HCT116 (cell line): ENCODE data around the gene SYNC. TPM values are rescaled to one million over a fixed set of nuclear protein-coding genes. Genes with fewer than 3 reads are reported as not detected.

ENCODE experiments used
- ATAC-seq: fragments of 200-7000 bp; cut with Tn5 transposase; 2 replicates; pipeline ENCODE4 v1.9.1; 2020; ENCODE audit warnings: mild to moderate bottlenecking, moderate library complexity
- BruUV-seq: library from RNA; stranded (reverse); fragments of 400-500 nt; replicated peaks from 2 replicates; lab custom pipeline; 2021; lab: Mats Ljungman, UMichigan
- CTCF ChIA-PET: fragments of 300-600 bp; sonication (Branson Sonifier 250); formaldehyde crosslinking; loops from one replicate; lab custom pipeline; 2021; ENCODE audit warnings: antibody characterized with exemption; lab: Charles Lee
- POLR2A ChIA-PET: fragments of 300-600, 350-600 bp; sonication (Branson Sonifier 250); formaldehyde crosslinking; loops from one replicate; lab custom pipeline; 2021; ENCODE audit warnings: antibody characterized with exemption; lab: Charles Lee
- RAD21 ChIA-PET, 2 experiments: fragments of 300-600 bp; sonication (Branson Sonifier 250); formaldehyde crosslinking; loops; one replicate each; lab custom pipeline; 2023; ENCODE audit warnings: low total read pairs in 2 of 2; ENCODE audit not compliant: uncharacterized antibody in 2 of 2, unreplicated experiment in 2 of 2, low non-redundant PET in 1 of 2; lab: Charles Lee
- DNase-seq: peaks from one replicate; pipeline ENCODE4 v3.0.0-alpha.2; 2010; ENCODE audit warnings: low read depth, low spot score
- H2AFZ ChIP-seq: fragments of 200-600 bp; shearing (Covaris generic), sonication (generic); 2 replicates; pipeline ENCODE4 v1.6.1; 2017; ENCODE audit warnings: low read depth, mixed run types, mixed read lengths, antibody characterized with exemption, low read length; ENCODE audit not compliant: poor library complexity, severe bottlenecking
- H3K27ac ChIP-seq: 2 replicates; pipeline ENCODE4 v1.5.1; 2012; ENCODE audit warnings: low read depth, low read length
- H3K27me3 ChIP-seq: fragments of 200-600 bp; sonication (generic); 2 replicates; pipeline ENCODE4 v1.6.1; 2016; ENCODE audit warnings: mixed run types, low read length, mixed read lengths; ENCODE audit not compliant: insufficient read depth
- H3K36me3 ChIP-seq, 2 experiments: fragments of 200-500 bp in 1 of 2; fragments of 200-600 bp in 1 of 2; sonication (Bioruptor generic) in 1 of 2; sonication (generic) in 1 of 2; 2 replicates each; pipeline versions ENCODE4 v1.5.1 to v1.6.1; 2014 to 2016; ENCODE audit warnings: low read length in 2 of 2, inconsistent platforms in 1 of 2, mixed read lengths in 1 of 2, mixed run types in 1 of 2; ENCODE audit not compliant: insufficient read depth in 2 of 2, control insufficient read depth in 1 of 2
- H3K4me1 ChIP-seq, 2 experiments: fragments of 200-600 bp in 1 of 2; sonication (generic) in 1 of 2; 2 replicates each; pipeline versions ENCODE4 v1.5.1 to v1.6.1; 2012 to 2017; ENCODE audit warnings: low read length in 2 of 2, inconsistent platforms in 1 of 2, mild to moderate bottlenecking in 1 of 2, mixed read lengths in 1 of 2, mixed run types in 1 of 2, moderate library complexity in 1 of 2; ENCODE audit not compliant: insufficient read depth in 2 of 2, control insufficient read depth in 1 of 2
- H3K4me2 ChIP-seq: fragments of 200-600 bp; sonication (generic); 2 replicates; pipeline ENCODE4 v1.6.1; 2017; ENCODE audit warnings: mixed run types, low read length, mixed read lengths
- H3K4me3 ChIP-seq, 2 experiments: fragments of 200-600 bp in 1 of 2; sonication (generic) in 1 of 2; replicated peaks in 1 of 2; 2 replicates each; pipeline ENCODE4 v1.5.1; 2011 to 2016; ENCODE audit warnings: low read length in 2 of 2, control low read depth in 1 of 2, low read depth in 1 of 2, mild to moderate bottlenecking in 1 of 2, mixed read lengths in 1 of 2, mixed run types in 1 of 2
- H3K79me2 ChIP-seq: fragments of 200-600 bp; sonication (generic); 2 replicates; pipeline ENCODE4 v1.6.1; 2017; ENCODE audit warnings: mild to moderate bottlenecking, mixed run types, low read length, moderate library complexity, mixed read lengths; ENCODE audit not compliant: insufficient read depth
- H3K9ac ChIP-seq: fragments of 200-600 bp; sonication (generic); 2 replicates; pipeline ENCODE4 v1.6.1; 2016; ENCODE audit warnings: low read length, mixed read lengths
- H3K9me2 ChIP-seq: fragments of 200-600 bp; sonication (generic), shearing (Covaris generic); 2 replicates; pipeline ENCODE4 v1.6.1; 2017; ENCODE audit warnings: mixed run types, mild to moderate bottlenecking, moderate library complexity; ENCODE audit not compliant: insufficient read depth
- H3K9me3 ChIP-seq, 2 experiments: fragments of 200-500 bp in 1 of 2; fragments of 200-600 bp in 1 of 2; sonication (Bioruptor generic) in 1 of 2; sonication (generic) in 1 of 2; 2 replicates each; pipeline ENCODE4 v1.6.1; 2014 to 2017; ENCODE audit warnings: low read length in 2 of 2, mixed read lengths in 2 of 2, inconsistent platforms in 1 of 2, low read depth in 1 of 2, mild to moderate bottlenecking in 1 of 2, mixed run types in 1 of 2, moderate library complexity in 1 of 2; ENCODE audit not compliant: control insufficient read depth in 1 of 2, insufficient read depth in 1 of 2
- H4K20me1 ChIP-seq: fragments of 200-600 bp; sonication (generic), shearing (Covaris generic); 2 replicates; pipeline ENCODE4 v1.6.1; 2017; ENCODE audit warnings: mixed run types, mild to moderate bottlenecking, moderate library complexity; ENCODE audit not compliant: insufficient read depth
- CBX3 ChIP-seq: IDR thresholded peaks from 2 replicates; pipeline ENCODE4 v1.6.1; 2012; ENCODE audit warnings: low read depth
- CEBPB ChIP-seq: IDR thresholded peaks from 2 replicates; pipeline ENCODE4 v1.6.1; 2012; ENCODE audit warnings: low read depth
- ELF1 ChIP-seq: IDR thresholded peaks from 2 replicates; pipeline ENCODE4 v1.6.1; 2012; ENCODE audit warnings: low read depth, borderline replicate concordance
- EZH2 ChIP-seq: fragments of 200-600 bp; sonication (generic); IDR thresholded peaks from 2 replicates; pipeline ENCODE4 v1.6.1; 2017; ENCODE audit warnings: antibody characterized with exemption, mixed run types
- JUND ChIP-seq: IDR thresholded peaks from 2 replicates; pipeline ENCODE4 v1.6.1; 2012
- POLR2A ChIP-seq: IDR thresholded peaks from 2 replicates; pipeline ENCODE4 v1.7.0; 2011; ENCODE audit warnings: borderline replicate concordance; ENCODE audit not compliant: insufficient read depth, insufficient read length; ENCODE audit errors: extremely low read depth
- POLR2AphosphoS5 ChIP-seq: IDR thresholded peaks from 2 replicates; pipeline ENCODE4 v1.6.1; 2011; ENCODE audit warnings: mild to moderate bottlenecking, low read depth, low read length, moderate library complexity
- SIN3A ChIP-seq: IDR thresholded peaks from 2 replicates; pipeline ENCODE4 v1.6.1; 2012; ENCODE audit warnings: low read depth
- SP1 ChIP-seq: IDR thresholded peaks from 2 replicates; pipeline ENCODE4 v1.6.1; 2012; ENCODE audit warnings: low read depth
- SRF ChIP-seq: IDR thresholded peaks from 2 replicates; pipeline ENCODE4 v1.6.1; 2012; ENCODE audit warnings: low read depth
- ZFX ChIP-seq: fragments of 450-650 bp; IDR thresholded peaks from 2 replicates; pipeline ENCODE4 v1.6.1; 2017
- intact Hi-C: fragments of 100-400 bp; cut with micrococcal nuclease; formaldehyde crosslinking; loops from 2 replicates; pipeline ENCODE4 v1.10.0; 2022
- total RNA-seq: library from RNA; stranded (reverse); gene quantifications from one replicate; pipeline ENCODE4 v1.2.1, GENCODE V29; 2021; ENCODE audit not compliant: unreplicated experiment
- TF ChIP-seq, protein P1 (sequence below): IDR thresholded peaks from 2 replicates; pipeline ENCODE4 v1.6.1; 2012
- TF ChIP-seq, protein P2 (sequence below): IDR thresholded peaks from 2 replicates; pipeline ENCODE4 v1.6.1; 2012
- TF ChIP-seq, protein P3 (sequence below), 3 experiments: fragments of 200-600 bp in 1 of 3; sonication (generic) in 1 of 3; IDR thresholded peaks in 2 of 3; conservative IDR thresholded peaks in 1 of 3; 2 replicates each; pipeline ENCODE4 v1.5.1; 2012 to 2017; ENCODE audit warnings: low read depth in 2 of 3, low read length in 2 of 3, antibody characterized with exemption in 1 of 3, borderline replicate concordance in 1 of 3, control low read depth in 1 of 3, mild to moderate bottlenecking in 1 of 3, mixed read lengths in 1 of 3, mixed run types in 1 of 3, moderate library complexity in 1 of 3; ENCODE audit not compliant: insufficient read depth in 1 of 3

Gene SYNC
- total RNA-seq, 1 experiment from 2014 or later, result 1.3 TPM

DNA sequence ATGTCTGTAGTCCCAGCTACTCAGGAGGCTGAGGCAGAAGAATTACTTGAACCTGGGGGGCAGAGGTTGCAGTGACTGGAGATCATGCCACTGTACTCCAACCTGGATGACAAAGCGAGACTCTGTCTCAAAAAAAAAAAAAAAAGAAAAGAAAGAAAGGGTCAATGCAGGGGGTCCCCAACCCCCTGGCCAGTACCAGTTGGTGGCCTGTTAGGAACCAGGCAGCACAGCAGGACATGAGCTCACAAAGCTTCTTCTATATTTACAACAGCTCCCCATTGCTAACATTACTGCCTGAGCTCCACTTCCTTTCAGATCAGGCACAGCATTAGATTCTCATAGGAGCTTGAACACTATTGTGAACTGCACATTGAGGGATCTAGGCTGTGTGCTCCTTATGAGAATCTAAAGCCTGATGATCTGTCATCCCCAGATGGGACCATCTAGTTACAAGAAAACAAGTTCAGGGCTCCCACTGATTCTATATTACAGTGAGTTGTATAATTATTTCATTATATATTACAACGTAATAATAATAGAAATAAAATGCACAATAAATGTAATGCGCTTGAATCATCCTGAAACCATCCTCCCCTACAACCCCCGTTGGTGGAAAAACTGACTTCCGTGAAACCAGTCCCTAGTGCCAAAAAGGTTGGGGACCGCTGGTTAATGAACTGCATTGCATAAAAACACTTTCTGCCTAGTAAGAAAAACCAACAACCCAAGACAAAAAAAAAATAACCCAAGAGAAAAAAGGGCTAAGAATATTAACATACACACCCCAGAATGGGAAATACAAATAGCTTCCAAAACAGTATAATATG is 55.0 kb downstream of the SYNC start:
- ChIA-PET POLR2A (interaction anchor here (0.7 kb wide), 1 partner anchor 18 kb away, joined by 4 read pairs; no protein-coding TSS in a partner anchor), RAD21 (no interaction called here), CTCF (interaction anchor here (1.1 kb wide), 1 partner anchor 15 kb away, joined by 3 read pairs; no protein-coding TSS in a partner anchor)
- BruUV-seq, result no TSS peak
- Histone ChIP-seq H2AFZ (no peak overlapping the region), H3K9me3 (no peaks in the 10 kb centered on the region), H3K36me3 (peaks cover 4 to 5% of the 10 kb centered on the region in 2 experiments; a peak in 1 of 4 replicates), H3K4me1 (peaks cover 9 to 17% of the 10 kb centered on the region in 2 experiments; a peak in 3 of 4 replicates), H3K4me3 (no peak overlapping the region), H3K27me3 (no peaks in the 10 kb centered on the region), H3K79me2 (peaks cover 91% of the 10 kb centered on the region), H3K4me2 (no peak overlapping the region), H4K20me1 (0 out of 2 replicates have a peak, but pooled peaks cover 3% of the 10 kb centered on the region), H3K9ac (no peak overlapping the region), H3K27ac (no peak overlapping the region), H3K9me2 (no peaks in the 10 kb centered on the region)
- intact Hi-C loops, result no loop called here
- ATAC-seq, result no peak
- DNase-seq, result no peak
- no peak for TF ChIP-seq CBX3

DNA sequence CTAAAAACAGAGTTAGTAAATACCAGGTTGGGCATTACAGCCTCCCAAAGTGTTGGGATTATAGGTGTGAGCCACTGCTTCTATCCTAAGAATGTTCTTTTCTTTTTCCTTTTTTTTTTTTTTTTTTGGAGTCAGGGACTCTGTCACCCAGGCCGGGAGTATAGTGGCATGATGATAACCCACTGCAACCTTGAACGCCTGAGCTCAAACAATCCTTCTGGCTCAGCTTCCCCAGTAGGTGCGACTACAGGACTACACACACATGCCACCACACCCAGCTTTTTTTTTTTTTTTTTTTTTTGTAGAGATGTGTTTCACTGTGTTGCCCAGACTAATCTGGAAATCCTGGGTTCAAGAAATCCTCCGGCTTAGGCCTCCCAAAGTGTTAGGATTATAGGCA is 58.1 kb downstream of the SYNC start:
- no peaks in the 10 kb centered on the region for H3K9me3 ChIP-seq
- H2AFZ ChIP-seq, result no peak overlapping the region
- no peak overlapping the region for H3K27ac ChIP-seq
- H3K27me3 ChIP-seq, result no peaks in the 10 kb centered on the region
- H3K79me2 ChIP-seq, result peaks cover 92% of the 10 kb centered on the region
- ChIA-PET POLR2A (interaction anchor here (0.6 to 0.7 kb wide), 2 partner anchors 8 to 104 kb away, joined by 3 read pairs; no protein-coding TSS in a partner anchor), CTCF (no interaction called here), RAD21 (no interaction called here)
- H3K4me3 ChIP-seq, result no peak overlapping the region
- peaks cover 0 to 4% of the 10 kb centered on the region in 2 experiments; a peak in 1 of 4 replicates for H3K36me3 ChIP-seq
- TF ChIP-seq, protein P1, sequence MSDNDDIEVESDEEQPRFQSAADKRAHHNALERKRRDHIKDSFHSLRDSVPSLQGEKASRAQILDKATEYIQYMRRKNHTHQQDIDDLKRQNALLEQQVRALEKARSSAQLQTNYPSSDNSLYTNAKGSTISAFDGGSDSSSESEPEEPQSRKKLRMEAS, result no peak
- TF ChIP-seq JUND, result no peak
- no peak for TF ChIP-seq CEBPB
- no peak for TF ChIP-seq ZFX
- TF ChIP-seq EZH2, result no peak
- no peak for TF ChIP-seq POLR2AphosphoS5
- no peak for TF ChIP-seq SRF
- TF ChIP-seq, protein P2, sequence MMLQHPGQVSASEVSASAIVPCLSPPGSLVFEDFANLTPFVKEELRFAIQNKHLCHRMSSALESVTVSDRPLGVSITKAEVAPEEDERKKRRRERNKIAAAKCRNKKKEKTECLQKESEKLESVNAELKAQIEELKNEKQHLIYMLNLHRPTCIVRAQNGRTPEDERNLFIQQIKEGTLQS, result no peak
- no peak for TF ChIP-seq ELF1
- TF ChIP-seq, protein P3, sequence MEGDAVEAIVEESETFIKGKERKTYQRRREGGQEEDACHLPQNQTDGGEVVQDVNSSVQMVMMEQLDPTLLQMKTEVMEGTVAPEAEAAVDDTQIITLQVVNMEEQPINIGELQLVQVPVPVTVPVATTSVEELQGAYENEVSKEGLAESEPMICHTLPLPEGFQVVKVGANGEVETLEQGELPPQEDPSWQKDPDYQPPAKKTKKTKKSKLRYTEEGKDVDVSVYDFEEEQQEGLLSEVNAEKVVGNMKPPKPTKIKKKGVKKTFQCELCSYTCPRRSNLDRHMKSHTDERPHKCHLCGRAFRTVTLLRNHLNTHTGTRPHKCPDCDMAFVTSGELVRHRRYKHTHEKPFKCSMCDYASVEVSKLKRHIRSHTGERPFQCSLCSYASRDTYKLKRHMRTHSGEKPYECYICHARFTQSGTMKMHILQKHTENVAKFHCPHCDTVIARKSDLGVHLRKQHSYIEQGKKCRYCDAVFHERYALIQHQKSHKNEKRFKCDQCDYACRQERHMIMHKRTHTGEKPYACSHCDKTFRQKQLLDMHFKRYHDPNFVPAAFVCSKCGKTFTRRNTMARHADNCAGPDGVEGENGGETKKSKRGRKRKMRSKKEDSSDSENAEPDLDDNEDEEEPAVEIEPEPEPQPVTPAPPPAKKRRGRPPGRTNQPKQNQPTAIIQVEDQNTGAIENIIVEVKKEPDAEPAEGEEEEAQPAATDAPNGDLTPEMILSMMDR (IDR thresholded peaks at IDR 0.05 in 2 of 3, conservative IDR thresholded peaks at IDR 0.05 in 1 of 3; ENCODE audit: borderline replicate concordance in 1 of 3, insufficient read depth in 1 of 3, low read depth in 2 of 3, low read length in 2 of 3), result no peak
- TF ChIP-seq SP1, result no peak
- no peak for TF ChIP-seq SIN3A
- no peak for TF ChIP-seq POLR2A
- TF ChIP-seq, all 23 proteins: peak for 0
- intact Hi-C loops, result no loop called here
- Histone ChIP-seq H3K9me2 (no peaks in the 10 kb centered on the region), H3K4me2 (no peak overlapping the region), H3K9ac (no peak overlapping the region), H4K20me1 (0 out of 2 replicates have a peak, but pooled peaks cover 3% of the 10 kb centered on the region), H3K4me1 (peaks cover 3 to 5% of the 10 kb centered on the region in 2 experiments; a peak in 2 of 4 replicates)
- DNase-seq (no peak), ATAC-seq (no peak)
- no TSS peak for BruUV-seq
